WI38 (cell line): ENCODE results near the gene LRRC10B.
A peak's percentile ranks its signal among the peaks of the same experiment; 100 is the strongest.

Experiments used
- H3K4me3 ChIP-seq: 2 replicates; pipeline ENCODE4 v1.5.1; 2011; ENCODE audit warnings: low read depth, mild to moderate bottlenecking, control low read depth, low read length
- CTCF ChIP-seq: IDR thresholded peaks from 2 replicates; pipeline ENCODE4 v1.5.1; 2012; ENCODE audit warnings: low read depth, mild to moderate bottlenecking, control low read depth, low read length

LRRC10B gene

GRCh38 chr11:61515686-61516085 lies 7.1 kb downstream of the LRRC10B start:
- TF ChIP-seq CTCF = no peak
- H3K4me3 ChIP-seq = no peak overlapping the region

GRCh38 chr11:61516191-61516590 lies 7.6 kb downstream of the LRRC10B start:
- H3K4me3 ChIP-seq = no peak overlapping the region; the same call in 1 of the 2 replicates
- TF ChIP-seq CTCF = no peak

GRCh38 chr11:61516675-61517572 lies 8.4 kb downstream of the LRRC10B start:
- no peak overlapping the region; the same call in 1 of the 2 replicates for H3K4me3 ChIP-seq
- peak; percentile 97 for TF ChIP-seq CTCF

- no peak overlapping the region for H3K4me3 ChIP-seq
- TF ChIP-seq CTCF = no peak
These were observed 9.7 kb downstream of the LRRC10B start for GRCh38 chr11:61518032-61518795.

GRCh38 chr11:61522881-61523280 lies 14.3 kb downstream of the LRRC10B start:
- no peak for TF ChIP-seq CTCF

GRCh38 chr11:61524446-61524845 lies 15.9 kb downstream of the LRRC10B start:
- no peak overlapping the region for H3K4me3 ChIP-seq
- no peak for TF ChIP-seq CTCF

More at GRCh38 chr11:61522881-61523280, 14.3 kb downstream of the LRRC10B start:
- H3K4me3 ChIP-seq = no peak overlapping the region

- no peak for TF ChIP-seq CTCF
- no peak overlapping the region for H3K4me3 ChIP-seq
These were observed 16.5 kb downstream of the LRRC10B start for GRCh38 chr11:61524963-61525587.
